HCT116 (cell line): Measurements from ENCODE around the gene ZER1. TPM values are rescaled to one million over a fixed set of nuclear protein-coding genes. Genes with fewer than 3 reads are reported as not detected.

ENCODE experiments used
- ATAC-seq: fragments of 200-7000 bp; cut with Tn5 transposase; 2 replicates; pipeline ENCODE4 v1.9.1; 2020; ENCODE audit warnings: mild to moderate bottlenecking, moderate library complexity
- BruUV-seq: library from RNA; stranded (reverse); fragments of 400-500 nt; replicated peaks from 2 replicates; lab custom pipeline; 2021; lab: Mats Ljungman, UMichigan
- CTCF ChIA-PET: fragments of 300-600 bp; sonication (Branson Sonifier 250); formaldehyde crosslinking; loops from one replicate; lab custom pipeline; 2021; ENCODE audit warnings: antibody characterized with exemption; lab: Charles Lee
- POLR2A ChIA-PET: fragments of 300-600, 350-600 bp; sonication (Branson Sonifier 250); formaldehyde crosslinking; loops from one replicate; lab custom pipeline; 2021; ENCODE audit warnings: antibody characterized with exemption; lab: Charles Lee
- RAD21 ChIA-PET, 2 experiments: fragments of 300-600 bp; sonication (Branson Sonifier 250); formaldehyde crosslinking; loops; one replicate each; lab custom pipeline; 2023; ENCODE audit warnings: low total read pairs in 2 of 2; ENCODE audit not compliant: uncharacterized antibody in 2 of 2, unreplicated experiment in 2 of 2, low non-redundant PET in 1 of 2; lab: Charles Lee
- DNase-seq: peaks from one replicate; pipeline ENCODE4 v3.0.0-alpha.2; 2010; ENCODE audit warnings: low read depth, low spot score
- H2AFZ ChIP-seq: fragments of 200-600 bp; shearing (Covaris generic), sonication (generic); 2 replicates; pipeline ENCODE4 v1.6.1; 2017; ENCODE audit warnings: low read depth, mixed run types, mixed read lengths, antibody characterized with exemption, low read length; ENCODE audit not compliant: poor library complexity, severe bottlenecking
- H3K27ac ChIP-seq: 2 replicates; pipeline ENCODE4 v1.5.1; 2012; ENCODE audit warnings: low read depth, low read length
- H3K27me3 ChIP-seq: fragments of 200-600 bp; sonication (generic); 2 replicates; pipeline ENCODE4 v1.6.1; 2016; ENCODE audit warnings: mixed run types, low read length, mixed read lengths; ENCODE audit not compliant: insufficient read depth
- H3K36me3 ChIP-seq, 2 experiments: fragments of 200-500 bp in 1 of 2; fragments of 200-600 bp in 1 of 2; sonication (Bioruptor generic) in 1 of 2; sonication (generic) in 1 of 2; 2 replicates each; pipeline versions ENCODE4 v1.5.1 to v1.6.1; 2014 to 2016; ENCODE audit warnings: low read length in 2 of 2, inconsistent platforms in 1 of 2, mixed read lengths in 1 of 2, mixed run types in 1 of 2; ENCODE audit not compliant: insufficient read depth in 2 of 2, control insufficient read depth in 1 of 2
- H3K4me1 ChIP-seq, 2 experiments: fragments of 200-600 bp in 1 of 2; sonication (generic) in 1 of 2; 2 replicates each; pipeline versions ENCODE4 v1.5.1 to v1.6.1; 2012 to 2017; ENCODE audit warnings: low read length in 2 of 2, inconsistent platforms in 1 of 2, mild to moderate bottlenecking in 1 of 2, mixed read lengths in 1 of 2, mixed run types in 1 of 2, moderate library complexity in 1 of 2; ENCODE audit not compliant: insufficient read depth in 2 of 2, control insufficient read depth in 1 of 2
- H3K4me2 ChIP-seq: fragments of 200-600 bp; sonication (generic); 2 replicates; pipeline ENCODE4 v1.6.1; 2017; ENCODE audit warnings: mixed run types, low read length, mixed read lengths
- H3K4me3 ChIP-seq, 2 experiments: fragments of 200-600 bp in 1 of 2; sonication (generic) in 1 of 2; replicated peaks in 1 of 2; 2 replicates each; pipeline ENCODE4 v1.5.1; 2011 to 2016; ENCODE audit warnings: low read length in 2 of 2, control low read depth in 1 of 2, low read depth in 1 of 2, mild to moderate bottlenecking in 1 of 2, mixed read lengths in 1 of 2, mixed run types in 1 of 2
- H3K79me2 ChIP-seq: fragments of 200-600 bp; sonication (generic); 2 replicates; pipeline ENCODE4 v1.6.1; 2017; ENCODE audit warnings: mild to moderate bottlenecking, mixed run types, low read length, moderate library complexity, mixed read lengths; ENCODE audit not compliant: insufficient read depth
- H3K9ac ChIP-seq: fragments of 200-600 bp; sonication (generic); 2 replicates; pipeline ENCODE4 v1.6.1; 2016; ENCODE audit warnings: low read length, mixed read lengths
- H3K9me2 ChIP-seq: fragments of 200-600 bp; sonication (generic), shearing (Covaris generic); 2 replicates; pipeline ENCODE4 v1.6.1; 2017; ENCODE audit warnings: mixed run types, mild to moderate bottlenecking, moderate library complexity; ENCODE audit not compliant: insufficient read depth
- H3K9me3 ChIP-seq, 2 experiments: fragments of 200-500 bp in 1 of 2; fragments of 200-600 bp in 1 of 2; sonication (Bioruptor generic) in 1 of 2; sonication (generic) in 1 of 2; 2 replicates each; pipeline ENCODE4 v1.6.1; 2014 to 2017; ENCODE audit warnings: low read length in 2 of 2, mixed read lengths in 2 of 2, inconsistent platforms in 1 of 2, low read depth in 1 of 2, mild to moderate bottlenecking in 1 of 2, mixed run types in 1 of 2, moderate library complexity in 1 of 2; ENCODE audit not compliant: control insufficient read depth in 1 of 2, insufficient read depth in 1 of 2
- H4K20me1 ChIP-seq: fragments of 200-600 bp; sonication (generic), shearing (Covaris generic); 2 replicates; pipeline ENCODE4 v1.6.1; 2017; ENCODE audit warnings: mixed run types, mild to moderate bottlenecking, moderate library complexity; ENCODE audit not compliant: insufficient read depth
- CBX3 ChIP-seq: IDR thresholded peaks from 2 replicates; pipeline ENCODE4 v1.6.1; 2012; ENCODE audit warnings: low read depth
- CEBPB ChIP-seq: IDR thresholded peaks from 2 replicates; pipeline ENCODE4 v1.6.1; 2012; ENCODE audit warnings: low read depth
- EGR1 ChIP-seq: IDR thresholded peaks from 2 replicates; pipeline ENCODE4 v1.6.1; 2012; ENCODE audit warnings: low read depth
- ELF1 ChIP-seq: IDR thresholded peaks from 2 replicates; pipeline ENCODE4 v1.6.1; 2012; ENCODE audit warnings: low read depth, borderline replicate concordance
- EZH2phosphoT487 ChIP-seq: fragments of 200-600 bp; IDR thresholded peaks from 2 replicates; pipeline ENCODE4 v1.6.1; 2018; ENCODE audit warnings: antibody characterized with exemption, borderline replicate concordance
- FOSL1 ChIP-seq: IDR thresholded peaks from 2 replicates; pipeline ENCODE4 v1.6.1; 2012; ENCODE audit warnings: low read depth
- JUND ChIP-seq: IDR thresholded peaks from 2 replicates; pipeline ENCODE4 v1.6.1; 2012
- POLR2A ChIP-seq: IDR thresholded peaks from 2 replicates; pipeline ENCODE4 v1.7.0; 2011; ENCODE audit warnings: borderline replicate concordance; ENCODE audit not compliant: insufficient read depth, insufficient read length; ENCODE audit errors: extremely low read depth
- RAD21 ChIP-seq: IDR thresholded peaks from 2 replicates; pipeline ENCODE4 v1.6.1; 2012; ENCODE audit warnings: low read depth, mild to moderate bottlenecking
- SIN3A ChIP-seq: IDR thresholded peaks from 2 replicates; pipeline ENCODE4 v1.6.1; 2012; ENCODE audit warnings: low read depth
- SP1 ChIP-seq: IDR thresholded peaks from 2 replicates; pipeline ENCODE4 v1.6.1; 2012; ENCODE audit warnings: low read depth
- SRF ChIP-seq: IDR thresholded peaks from 2 replicates; pipeline ENCODE4 v1.6.1; 2012; ENCODE audit warnings: low read depth
- TCF7L2 ChIP-seq: IDR thresholded peaks from 2 replicates; pipeline ENCODE4 v1.7.0; 2011; ENCODE audit warnings: borderline replicate concordance, inconsistent platforms; ENCODE audit not compliant: insufficient read depth, insufficient read length; ENCODE audit errors: extremely low read depth
- YY1 ChIP-seq: IDR thresholded peaks from 2 replicates; pipeline ENCODE4 v1.6.1; 2011; ENCODE audit warnings: low read length, low read depth, moderate library complexity, mild to moderate bottlenecking; ENCODE audit not compliant: insufficient replicate concordance; ENCODE audit errors: extremely low read depth
- ZFX ChIP-seq: fragments of 450-650 bp; IDR thresholded peaks from 2 replicates; pipeline ENCODE4 v1.6.1; 2017
- ZNF274 ChIP-seq: fragments of 200-500 bp; sonication (Bioruptor generic); IDR thresholded peaks from 2 replicates; pipeline ENCODE4 v1.6.1; 2014; ENCODE audit warnings: mild to moderate bottlenecking, low read depth, low read length, inconsistent platforms
- intact Hi-C: fragments of 100-400 bp; cut with micrococcal nuclease; formaldehyde crosslinking; loops from 2 replicates; pipeline ENCODE4 v1.10.0; 2022
- total RNA-seq: library from RNA; stranded (reverse); gene quantifications from one replicate; pipeline ENCODE4 v1.2.1, GENCODE V29; 2021; ENCODE audit not compliant: unreplicated experiment
- TF ChIP-seq, protein P1 (sequence below): IDR thresholded peaks from 2 replicates; pipeline ENCODE4 v1.6.1; 2012
- TF ChIP-seq, protein P2 (sequence below): IDR thresholded peaks from 2 replicates; pipeline ENCODE4 v1.6.1; 2011; ENCODE audit warnings: mild to moderate bottlenecking, low read length, moderate library complexity; ENCODE audit not compliant: insufficient replicate concordance; ENCODE audit errors: extremely low read depth

The ZER1 gene
- total RNA-seq, 1 experiment from 2014 or later = 18.0 TPM

DNA sequence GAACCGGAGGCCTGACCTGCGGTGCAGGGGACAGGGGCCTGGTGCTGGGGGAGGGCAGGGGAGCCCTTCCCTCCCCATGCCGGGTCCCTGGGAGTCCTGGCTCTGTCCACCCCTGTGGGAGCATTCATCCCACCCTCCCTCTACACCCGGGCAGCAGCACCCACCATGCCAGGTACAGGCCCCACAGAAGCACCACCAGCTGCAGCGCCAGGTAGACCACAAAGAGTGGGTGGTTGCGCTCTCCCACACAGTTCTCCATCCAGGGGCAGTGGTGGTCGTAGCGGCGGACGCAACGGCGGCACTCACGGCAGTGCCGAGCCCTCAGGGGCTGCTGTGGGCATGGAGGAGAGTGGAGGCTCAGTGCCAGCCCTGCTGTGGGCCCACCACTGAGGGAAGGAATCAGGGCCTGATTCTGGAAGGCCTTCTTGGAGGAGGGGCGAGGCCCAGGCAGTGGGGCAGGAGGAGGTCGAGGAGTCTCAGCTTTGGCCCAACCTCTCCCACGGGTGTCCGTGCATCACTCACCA lies 50.2 kb downstream of the ZER1 start:
- ChIA-PET RAD21 (no interaction called here), POLR2A (no interaction called here), CTCF (no interaction called here)
- Histone ChIP-seq H3K9ac (no peak overlapping the region), H3K9me3 (no peaks in the 10 kb centered on the region), H3K27ac (0 out of 2 replicates have a peak overlapping the region, but pooled peaks have one; percentile 62), H3K36me3 (peaks cover 0 to 3% of the 10 kb centered on the region in 2 experiments; a peak in 1 of 4 replicates), H3K27me3 (no peaks in the 10 kb centered on the region), H3K79me2 (peaks cover 9% of the 10 kb centered on the region; the same call in 1 of the 2 replicates), H4K20me1 (no peaks in the 10 kb centered on the region), H3K4me2 (no peak overlapping the region), H3K9me2 (no peaks in the 10 kb centered on the region), H3K4me3 (no peak overlapping the region), H3K4me1 (peaks cover 9 to 28% of the 10 kb centered on the region in 2 experiments), H2AFZ (no peak overlapping the region)
- no peak for ATAC-seq
- intact Hi-C loops = no loop called here
- no TSS peak for BruUV-seq
- no peak for DNase-seq
- TF ChIP-seq FOSL1 (no peak), POLR2A (no peak), YY1 (no peak), RAD21 (no peak), SIN3A (no peak), CEBPB (no peak), ELF1 (no peak), SP1 (no peak), SRF (no peak), JUND (no peak), ZFX (no peak), EGR1 (no peak), ZNF274 (no peak), TCF7L2 (no peak), EZH2phosphoT487 (no peak), CBX3 (no peak)
- TF ChIP-seq, protein P1, sequence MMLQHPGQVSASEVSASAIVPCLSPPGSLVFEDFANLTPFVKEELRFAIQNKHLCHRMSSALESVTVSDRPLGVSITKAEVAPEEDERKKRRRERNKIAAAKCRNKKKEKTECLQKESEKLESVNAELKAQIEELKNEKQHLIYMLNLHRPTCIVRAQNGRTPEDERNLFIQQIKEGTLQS = no peak
- TF ChIP-seq, protein P2, sequence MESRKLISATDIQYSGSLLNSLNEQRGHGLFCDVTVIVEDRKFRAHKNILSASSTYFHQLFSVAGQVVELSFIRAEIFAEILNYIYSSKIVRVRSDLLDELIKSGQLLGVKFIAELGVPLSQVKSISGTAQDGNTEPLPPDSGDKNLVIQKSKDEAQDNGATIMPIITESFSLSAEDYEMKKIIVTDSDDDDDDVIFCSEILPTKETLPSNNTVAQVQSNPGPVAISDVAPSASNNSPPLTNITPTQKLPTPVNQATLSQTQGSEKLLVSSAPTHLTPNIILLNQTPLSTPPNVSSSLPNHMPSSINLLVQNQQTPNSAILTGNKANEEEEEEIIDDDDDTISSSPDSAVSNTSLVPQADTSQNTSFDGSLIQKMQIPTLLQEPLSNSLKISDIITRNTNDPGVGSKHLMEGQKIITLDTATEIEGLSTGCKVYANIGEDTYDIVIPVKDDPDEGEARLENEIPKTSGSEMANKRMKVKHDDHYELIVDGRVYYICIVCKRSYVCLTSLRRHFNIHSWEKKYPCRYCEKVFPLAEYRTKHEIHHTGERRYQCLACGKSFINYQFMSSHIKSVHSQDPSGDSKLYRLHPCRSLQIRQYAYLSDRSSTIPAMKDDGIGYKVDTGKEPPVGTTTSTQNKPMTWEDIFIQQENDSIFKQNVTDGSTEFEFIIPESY = no peak
